Naive thymus-derived CD8-positive, alpha-beta T cell (primary cell): Measurements from ENCODE around the gene GJC3. TPM values are rescaled to one million over a fixed set of nuclear protein-coding genes. Genes with fewer than 3 reads are reported as not detected.
"Not testable (repeated sequence)": the region's sequence is repeated elsewhere in the genome, so short reads cannot be mapped to it uniquely, and the experiment has no call there.

Experiments used
- ATAC-seq, 2 donors: fragments of 150-1000 bp; cut with Tn5 transposase in 1 of 2; sonication (Bioruptor Pico), chemical (Tn5 transposase) in 1 of 2; 1 replicate in 1 of 2; 2 replicates in 1 of 2; pipeline ENCODE4 v1.10.0; 2021; ENCODE audit warnings: mild to moderate bottlenecking in 2 of 2, moderate library complexity in 2 of 2
- POLR2A ChIA-PET: fragments of 350-600 bp; sonication (Branson Sonifier 250); formaldehyde crosslinking; loops from one replicate; lab custom pipeline; 2021; ENCODE audit warnings: antibody characterized with exemption; lab: Charles Lee
- DNase-seq, 10 donors: peaks; one replicate each; pipeline versions ENCODE4 v3.0.0 to v3.0.0-alpha.2; 2020 to 2022
- H3K27ac Mint-ChIP-seq, 10 donors: one replicate each; pipeline ENCODE4 v1.8.0; 2020 to 2022; ENCODE audit warnings: mild to moderate bottlenecking in 10 of 10, mixed read lengths in 10 of 10, moderate library complexity in 4 of 10, inconsistent platforms in 1 of 10
- H3K27me3 Mint-ChIP-seq, 5 donors: one replicate each; pipeline ENCODE4 v1.8.0; 2021 to 2022; ENCODE audit warnings: mixed read lengths in 5 of 5
- H3K36me3 Mint-ChIP-seq, 3 donors: one replicate each; pipeline ENCODE4 v1.8.0; 2020 to 2022; ENCODE audit warnings: mixed read lengths in 3 of 3, mild to moderate bottlenecking in 2 of 3, inconsistent platforms in 1 of 3
- H3K4me1 Mint-ChIP-seq, 4 donors: one replicate each; pipeline ENCODE4 v1.8.0; 2021 to 2022; ENCODE audit warnings: mixed read lengths in 4 of 4
- H3K4me3 Mint-ChIP-seq, 10 donors: one replicate each; pipeline ENCODE4 v1.8.0; 2020 to 2022; ENCODE audit warnings: mild to moderate bottlenecking in 10 of 10, mixed read lengths in 10 of 10, moderate library complexity in 6 of 10, inconsistent platforms in 1 of 10
- H3K9me3 Mint-ChIP-seq, 9 donors: one replicate each; pipeline ENCODE4 v1.8.0; 2020 to 2022; ENCODE audit warnings: mixed read lengths in 9 of 9, mild to moderate bottlenecking in 3 of 9, inconsistent platforms in 1 of 9, moderate library complexity in 1 of 9
- polyA plus RNA-seq, 3 donors: library from polyadenylated mRNA; unstranded; fragments of 300-500 nt; fragmentation: Illumina TruSeq; gene quantifications; one replicate each; pipeline ENCODE4 v1.2.3, GENCODE V29; 2021
- total RNA-seq, 8 experiments: library from RNA in 2 of 8; stranded (reverse) in 2 of 8; gene quantifications; one replicate each; pipeline ENCODE4 v1.2.3 and lab custom pipeline; 2021 to 2026

GJC3 gene
- total and polyA plus RNA-seq, 5 experiments from 2014 or later: 0.42 to 2.0 (median 1.6) TPM; not detected in 1

DNA sequence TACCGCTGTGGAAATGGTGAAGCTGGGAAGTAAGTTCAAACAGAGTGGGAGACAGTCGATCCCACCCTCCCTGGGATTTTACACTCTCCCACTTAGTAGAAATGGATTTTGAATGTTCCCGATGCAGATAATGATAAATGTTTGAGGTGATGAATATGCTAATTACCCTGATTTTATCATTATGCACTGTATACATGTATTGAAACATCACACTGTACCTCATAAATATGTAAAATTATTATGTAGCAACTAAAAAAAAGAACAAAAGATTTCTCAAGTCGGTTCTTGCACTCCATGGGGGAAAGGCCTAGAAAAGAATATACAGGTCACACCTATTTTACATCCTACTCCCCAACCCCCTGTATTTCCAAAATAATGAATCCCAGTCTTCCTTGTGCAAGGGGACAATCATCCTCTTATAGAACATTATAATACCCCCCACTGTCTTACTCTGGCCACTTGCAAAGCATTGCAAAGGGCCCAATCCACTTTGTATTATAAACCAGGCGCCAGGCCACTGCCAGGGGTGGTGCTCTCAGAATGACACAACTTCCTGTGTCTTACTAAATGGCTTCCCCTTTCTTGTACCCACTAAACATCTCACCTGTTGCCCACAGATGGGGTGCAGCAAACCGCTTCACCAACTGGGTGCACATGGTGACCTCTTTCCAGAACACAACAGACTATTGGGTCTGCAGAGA lies 31.9 kb downstream of the GJC3 start:
- peak in 1 of 2 donors; percentile 20 for ATAC-seq
- peaks cover 5 to 44% (median 23%) of the 10 kb centered on the region in 3 donors for H3K36me3 Mint-ChIP-seq

GRCh38 chr7:99894738-99895137 lies 34.7 kb downstream of the GJC3 start:
- ATAC-seq (no peak), DNase-seq (no peak)
- H3K9me3 Mint-ChIP-seq: peaks cover 0 to 3% (median 0%) of the 10 kb centered on the region in 9 donors
- no peaks in the 10 kb centered on the region for H3K27me3 Mint-ChIP-seq
- H3K36me3 Mint-ChIP-seq: peaks cover 11 to 42% (median 26%) of the 10 kb centered on the region in 3 donors
- H3K27ac Mint-ChIP-seq: peak overlapping the region in 2 of 10 donors; percentile 46
- POLR2A ChIA-PET: interaction anchor here (0.5 kb wide), 1 partner anchor 114 kb away, joined by 5 read pairs; no protein-coding TSS in a partner anchor
- no peak overlapping the region for H3K4me3 Mint-ChIP-seq
- peaks cover 6 to 9% (median 8%) of the 10 kb centered on the region in 4 donors for H3K4me1 Mint-ChIP-seq

More for the DNA sequence above, 31.9 kb downstream of the GJC3 start:
- DNase-seq: no peak
- Mint-ChIP-seq H3K9me3 (no peaks in the 10 kb centered on the region), H3K27ac (peak overlapping the region in 5 of 10 donors; percentile 19 to 65 (median 60)), H3K4me3 (no peak overlapping the region), H3K4me1 (peaks cover 6 to 9% (median 7%) of the 10 kb centered on the region in 4 donors), H3K27me3 (no peaks in the 10 kb centered on the region)
- POLR2A ChIA-PET: interaction anchor here (1.0 kb wide), 1 partner anchor 91 kb away, joined by 4 read pairs; no protein-coding TSS in a partner anchor

DNA sequence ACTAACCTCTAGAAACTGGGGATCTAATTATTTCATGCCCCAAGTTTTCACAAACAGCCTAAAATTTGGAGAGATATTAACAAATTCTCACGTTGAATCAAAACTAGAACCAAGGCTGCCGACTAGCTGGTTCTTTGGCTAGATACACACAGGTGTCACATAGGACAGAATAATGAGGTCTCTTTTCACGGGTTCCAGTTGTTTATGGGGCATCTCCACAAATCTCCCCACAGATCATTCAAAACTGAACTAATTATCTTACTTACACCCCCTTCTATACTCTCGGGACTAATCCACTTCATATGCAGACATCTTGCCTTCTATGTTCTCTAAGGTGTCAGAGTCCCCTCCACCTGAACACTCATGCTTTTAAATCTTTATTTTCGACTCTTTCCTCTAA lies 36.1 kb downstream of the GJC3 start:
- H3K4me1 Mint-ChIP-seq: peaks cover 6 to 10% (median 6%) of the 10 kb centered on the region in 4 donors
- POLR2A ChIA-PET: interaction anchor here (0.6 kb wide), 1 partner anchor 57 kb away, joined by 4 read pairs; no protein-coding TSS in a partner anchor
- H3K4me3 Mint-ChIP-seq: no peak overlapping the region
- H3K27me3 Mint-ChIP-seq: no peaks in the 10 kb centered on the region
- H3K9me3 Mint-ChIP-seq: peaks cover 0 to 4% (median 0%) of the 10 kb centered on the region in 9 donors
- no peak for ATAC-seq
- H3K27ac Mint-ChIP-seq: peak overlapping the region in 1 of 10 donors; percentile 58
- peaks cover 17 to 40% (median 30%) of the 10 kb centered on the region in 3 donors for H3K36me3 Mint-ChIP-seq
- no peak for DNase-seq

DNA sequence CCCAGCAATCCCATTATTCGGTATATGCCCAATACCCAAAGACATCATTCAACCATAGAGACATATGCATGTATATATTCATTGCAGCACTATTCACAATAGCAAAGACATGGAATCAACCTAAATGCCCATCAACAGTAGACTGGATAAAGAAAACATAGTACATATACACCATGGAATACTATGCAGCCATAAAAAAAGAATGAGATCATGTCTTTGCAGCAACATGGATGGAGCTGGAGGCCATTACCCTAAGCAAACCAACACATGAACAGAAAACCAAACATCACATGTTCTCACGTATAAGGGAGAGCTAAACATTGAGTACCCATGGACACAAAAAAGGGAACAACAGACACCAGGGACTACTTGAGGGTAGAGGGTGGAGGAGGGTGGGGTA lies 39.1 kb downstream of the GJC3 start:
- peaks cover 17 to 44% (median 30%) of the 10 kb centered on the region in 3 donors for H3K36me3 Mint-ChIP-seq
- POLR2A ChIA-PET, H3K4me1 Mint-ChIP-seq, ATAC-seq, H3K4me3 Mint-ChIP-seq, H3K27ac Mint-ChIP-seq, H3K27me3 Mint-ChIP-seq, H3K9me3 Mint-ChIP-seq, DNase-seq: not testable (repeated sequence)

- H3K27me3 Mint-ChIP-seq, H3K4me1 Mint-ChIP-seq, H3K9me3 Mint-ChIP-seq, H3K4me3 Mint-ChIP-seq, H3K27ac Mint-ChIP-seq, ATAC-seq, POLR2A ChIA-PET, DNase-seq: not testable (repeated sequence)
- H3K36me3 Mint-ChIP-seq: peaks cover 17 to 46% (median 32%) of the 10 kb centered on the region in 3 donors
Observed at GRCh38 chr7:99888366-99888765, 41.1 kb downstream of the GJC3 start.

GRCh38 chr7:99881370-99881769 lies 48.0 kb downstream of the GJC3 start:
- DNase-seq (no peak), ATAC-seq (no peak)
- peaks cover 0 to 7% (median 4%) of the 10 kb centered on the region in 4 donors for H3K4me1 Mint-ChIP-seq
- H3K27ac Mint-ChIP-seq: no peak overlapping the region
- H3K27me3 Mint-ChIP-seq: no peaks in the 10 kb centered on the region
- H3K36me3 Mint-ChIP-seq: peaks cover 0 to 3% (median 2%) of the 10 kb centered on the region in 3 donors
- POLR2A ChIA-PET: interaction anchor here (1.6 kb wide), 1 partner anchor 11 kb away, joined by 3 read pairs; no protein-coding TSS in a partner anchor
- no peak overlapping the region for H3K4me3 Mint-ChIP-seq
- H3K9me3 Mint-ChIP-seq: no peaks in the 10 kb centered on the region

DNA sequence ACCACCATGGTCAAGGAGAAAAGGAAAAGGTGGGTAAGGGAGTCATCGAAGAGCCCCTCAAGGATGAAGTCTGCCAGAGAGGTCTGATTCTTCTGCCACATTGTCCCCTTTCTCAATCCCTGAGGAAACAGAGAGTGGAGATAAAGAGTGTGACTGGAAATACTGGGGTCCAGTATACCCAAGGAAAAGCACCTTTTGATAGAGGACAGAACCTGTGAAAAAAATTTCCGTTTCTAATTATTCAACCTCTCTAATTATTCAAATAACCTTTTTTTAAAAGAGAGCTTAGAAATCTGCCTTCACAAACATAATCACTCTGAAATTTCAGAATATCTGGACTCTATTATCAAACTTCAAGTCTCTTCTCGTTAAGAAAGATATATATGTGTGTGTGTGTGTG lies 52.5 kb downstream of the GJC3 start, which contains the start of gene OR2AE1:
OR2AE1 (minus strand) TSS at position 101 of the 400 bp plus-strand sequence; CDS start at position 101, 0 bp downstream.
- peak within 1 kb of the TSS in 3 of 10 donors; percentile 1 to 70 (median 12) for H3K27ac Mint-ChIP-seq
- ATAC-seq (no peak), DNase-seq (no peak)
- peaks cover 0 to 5% (median 0%) of the 10 kb centered on the region in 3 donors for H3K36me3 Mint-ChIP-seq
- no peaks in the 10 kb centered on the region for H3K9me3 Mint-ChIP-seq
- no peak within 1 kb of the TSS for H3K4me3 Mint-ChIP-seq
- H3K27me3 Mint-ChIP-seq: no peaks in the 10 kb centered on the region
- peaks cover 0 to 1% (median 0%) of the 10 kb centered on the region in 4 donors for H3K4me1 Mint-ChIP-seq
- POLR2A ChIA-PET: interaction anchor here (0.7 kb wide), 1 partner anchor 551 kb away, joined by 3 read pairs; the partner anchor contains the start of gene ZCWPW1

DNA sequence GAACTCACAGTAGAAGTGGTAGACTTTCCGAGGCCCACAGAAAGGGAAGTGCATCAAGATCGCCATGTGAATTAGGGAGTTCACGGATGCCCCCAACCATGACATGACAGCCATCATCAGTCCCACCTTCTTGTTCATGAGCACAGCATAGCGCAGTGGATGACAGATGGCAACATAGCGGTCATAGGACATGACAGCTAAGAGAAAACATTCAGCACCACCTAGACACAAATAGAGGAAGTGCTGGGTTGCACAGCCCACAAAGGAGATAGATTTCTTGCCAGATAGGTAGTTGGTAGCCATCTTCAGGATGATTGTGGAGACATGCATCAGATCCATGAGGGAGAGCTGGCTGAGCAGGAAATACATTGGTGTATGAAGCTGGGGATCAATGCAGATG lies 52.9 kb downstream of the GJC3 start:
- Mint-ChIP-seq H3K4me1 (peaks cover 0 to 1% (median 0%) of the 10 kb centered on the region in 4 donors), H3K36me3 (peaks cover 0 to 5% (median 0%) of the 10 kb centered on the region in 3 donors), H3K27me3 (no peaks in the 10 kb centered on the region), H3K9me3 (no peaks in the 10 kb centered on the region), H3K27ac (no peak overlapping the region), H3K4me3 (no peak overlapping the region)
- DNase-seq: no peak
- ATAC-seq: no peak
- POLR2A ChIA-PET: no interaction called here

Other genes starting within 250 kb of the GJC3 start
- under 1 TPM in 1 of 2 experiments, not detected in 1; 0.16 TPM for gene CYP3A5, start 249.6 kb downstream of the GJC3 start, total RNA-seq
- gene CYP3A5, start 249.6 kb downstream of the GJC3 start, polyA plus RNA-seq: under 1 TPM; 0.14 to 0.41 (median 0.20) TPM
- gene CYP3A7, start 194.4 kb downstream of the GJC3 start, total RNA-seq: not detected
- not detected for gene CYP3A7, start 194.4 kb downstream of the GJC3 start, polyA plus RNA-seq
- not detected for gene CYP3A4, start 145.4 kb downstream of the GJC3 start, total RNA-seq
- gene CYP3A4, start 145.4 kb downstream of the GJC3 start, polyA plus RNA-seq: under 1 TPM in 1 of 3 donors, not detected in 2; 0.14 TPM
- gene CYP3A43, start 101.6 kb downstream of the GJC3 start, total RNA-seq: under 1 TPM in 1 of 2 experiments, not detected in 1; 0.44 TPM
- gene CYP3A43, start 101.6 kb downstream of the GJC3 start, polyA plus RNA-seq: not detected
- 1 to 10 TPM; 1.1 to 1.3 TPM for gene OR2AE1, start 52.6 kb downstream of the GJC3 start, total RNA-seq
- not detected for gene OR2AE1, start 52.6 kb downstream of the GJC3 start, polyA plus RNA-seq
- 10 to 100 TPM; 68.4 to 70.6 TPM for gene TRIM4, start 10.1 kb downstream of the GJC3 start, total RNA-seq
- 10 to 100 TPM; 22.2 to 32.2 (median 31.0) TPM for gene TRIM4, start 10.1 kb downstream of the GJC3 start, polyA plus RNA-seq
- not detected for gene AZGP1, start 46.4 kb upstream of the GJC3 start, total RNA-seq
- gene AZGP1, start 46.4 kb upstream of the GJC3 start, polyA plus RNA-seq: not detected
- gene ZKSCAN1, start 86.0 kb upstream of the GJC3 start, total RNA-seq: 100 to 1,000 TPM; 104 to 108 TPM
- 10 to 100 TPM; 39.1 to 63.6 (median 47.1) TPM for gene ZKSCAN1, start 86.0 kb upstream of the GJC3 start, polyA plus RNA-seq
- 10 to 100 TPM in 1 of 2 experiments, 1 to 10 TPM in 1; 8.3 to 10.5 TPM for gene ZSCAN21, start 120.2 kb upstream of the GJC3 start, total RNA-seq
- gene ZSCAN21, start 120.2 kb upstream of the GJC3 start, polyA plus RNA-seq: 10 to 100 TPM in 1 of 3 donors, 1 to 10 TPM in 2; 5.2 to 11.2 (median 8.2) TPM
- 10 to 100 TPM; 42.7 to 48.8 TPM for gene ZNF3, start 152.1 kb upstream of the GJC3 start, total RNA-seq
- 10 to 100 TPM; 17.4 to 28.4 (median 20.2) TPM for gene ZNF3, start 152.1 kb upstream of the GJC3 start, polyA plus RNA-seq
- gene COPS6, start 159.3 kb upstream of the GJC3 start, total RNA-seq: 10 to 100 TPM; 72.0 to 80.2 TPM
- gene COPS6, start 159.3 kb upstream of the GJC3 start, polyA plus RNA-seq: 100 to 1,000 TPM; 107 to 145 (median 121) TPM
- gene MCM7, start 171.8 kb upstream of the GJC3 start, total RNA-seq: 100 to 1,000 TPM; 159 to 161 TPM
- gene MCM7, start 171.8 kb upstream of the GJC3 start, polyA plus RNA-seq: 10 to 100 TPM; 28.7 to 46.6 (median 40.1) TPM
- 10 to 100 TPM in 1 of 2 experiments, 1 to 10 TPM in 1; 7.5 to 10.9 TPM for gene AP4M1, start 172.0 kb upstream of the GJC3 start, total RNA-seq
- gene AP4M1, start 172.0 kb upstream of the GJC3 start, polyA plus RNA-seq: 1 to 10 TPM; 1.7 to 3.6 (median 2.3) TPM
- gene TAF6, start 189.7 kb upstream of the GJC3 start, total RNA-seq: 10 to 100 TPM; 61.6 to 68.7 TPM
- gene TAF6, start 189.7 kb upstream of the GJC3 start, polyA plus RNA-seq: 10 to 100 TPM; 21.3 to 39.0 (median 31.5) TPM
- gene CNPY4, start 190.0 kb upstream of the GJC3 start, total RNA-seq: 10 to 100 TPM; 99.0 to 99.6 TPM
- 10 to 100 TPM; 19.8 to 23.5 (median 20.6) TPM for gene CNPY4, start 190.0 kb upstream of the GJC3 start, polyA plus RNA-seq
- 1 to 10 TPM; 5.6 to 7.2 TPM for gene MBLAC1, start 197.3 kb upstream of the GJC3 start, total RNA-seq
- gene MBLAC1, start 197.3 kb upstream of the GJC3 start, polyA plus RNA-seq: 1 to 10 TPM; 2.1 to 2.3 (median 2.1) TPM
- gene LAMTOR4, start 219.3 kb upstream of the GJC3 start, total RNA-seq: 100 to 1,000 TPM; 170 to 206 TPM
- 100 to 1,000 TPM; 403 to 435 (median 430) TPM for gene LAMTOR4, start 219.3 kb upstream of the GJC3 start, polyA plus RNA-seq
- 100 to 1,000 TPM; 103 to 109 TPM for gene TRAPPC14, start 229.1 kb upstream of the GJC3 start, total RNA-seq
- gene TRAPPC14, start 229.1 kb upstream of the GJC3 start, polyA plus RNA-seq: 1 to 10 TPM; 2.1 to 4.5 (median 2.4) TPM
- 10 to 100 TPM; 37.0 to 39.1 TPM for gene GAL3ST4, start 239.0 kb upstream of the GJC3 start, total RNA-seq
- gene GAL3ST4, start 239.0 kb upstream of the GJC3 start, polyA plus RNA-seq: 1 to 10 TPM; 4.0 to 6.5 (median 5.4) TPM
- gene GPC2, start 247.8 kb upstream of the GJC3 start, total RNA-seq: 10 to 100 TPM; 39.0 to 40.1 TPM
- gene GPC2, start 247.8 kb upstream of the GJC3 start, polyA plus RNA-seq: 1 to 10 TPM in 1 of 3 donors, under 1 TPM in 2; 0.09 to 1.1 (median 0.42) TPM
- 10 to 100 TPM; 12.0 to 12.1 TPM for gene STAG3, start 248.3 kb upstream of the GJC3 start, total RNA-seq
- 1 to 10 TPM; 6.0 to 8.6 (median 6.9) TPM for gene STAG3, start 248.3 kb upstream of the GJC3 start, polyA plus RNA-seq